Fibroblast of skin of scalp (primary cell): ENCODE results near the gene P4HA2.
"Not testable (repeated sequence)": the region's sequence is repeated elsewhere in the genome, so short reads cannot be mapped to it uniquely, and the experiment has no call there.

ENCODE experiments used
- DNase-seq: peaks from one replicate; pipeline ENCODE4 v3.0.0-alpha.2; 2013

P4HA2 gene

DNA sequence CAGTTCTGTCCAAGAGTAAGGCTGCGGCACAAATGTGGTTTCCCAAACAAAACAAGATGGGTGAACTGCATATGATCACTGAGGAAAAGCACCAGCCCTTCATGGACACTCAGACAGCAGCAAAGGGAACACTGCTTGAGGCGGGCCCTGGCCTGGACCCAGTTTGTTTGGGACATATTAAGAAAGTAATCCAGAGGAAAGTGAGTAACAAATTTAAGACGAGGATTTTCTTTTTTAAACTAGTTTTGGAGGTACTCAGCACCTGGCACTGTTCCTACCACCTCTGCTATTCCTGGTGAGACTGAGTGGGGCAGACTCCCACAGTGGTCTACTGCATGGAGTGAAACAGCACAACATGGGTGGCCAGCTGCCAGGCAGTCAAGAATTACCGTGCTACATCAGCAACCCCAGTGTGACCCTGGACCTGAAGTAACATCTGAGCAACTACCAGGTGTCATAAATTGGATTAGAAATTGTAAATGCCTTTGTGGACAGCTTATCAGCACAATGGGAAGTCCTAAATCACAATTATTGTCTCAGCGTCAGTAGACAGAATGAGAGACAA lies 28.5 kb downstream of the P4HA2 start:
- no peak for DNase-seq

- no peak for DNase-seq
These were observed 29.1 kb downstream of the P4HA2 start for GRCh38 chr5:132198571-132198970.

- DNase-seq = no peak
These were observed 31.9 kb downstream of the P4HA2 start for GRCh38 chr5:132195727-132196126.

DNA sequence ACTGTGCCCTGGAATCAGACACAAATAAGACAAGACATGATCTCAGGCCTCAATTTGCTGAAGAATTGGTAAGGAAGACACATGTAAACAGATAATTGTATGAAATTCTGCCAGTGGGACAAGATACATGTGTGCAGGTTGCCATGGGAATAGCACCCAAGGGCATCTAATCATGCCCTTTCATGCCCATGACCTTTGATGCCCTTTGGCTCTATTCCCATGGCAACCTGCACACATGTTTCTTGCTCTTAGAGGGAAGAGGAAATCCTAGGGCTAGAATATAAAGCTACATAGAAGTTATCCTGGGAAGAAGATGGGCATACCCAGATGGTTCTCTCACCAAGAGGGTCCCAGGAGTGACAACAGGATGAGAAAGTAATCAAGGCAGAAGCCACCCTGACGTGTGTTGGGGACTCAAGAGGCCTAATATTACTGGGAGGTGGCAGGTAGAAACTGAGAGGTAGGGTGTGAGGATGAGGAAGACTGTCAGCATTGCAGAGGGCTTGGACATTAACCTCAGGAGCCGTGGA lies 34.4 kb downstream of the P4HA2 start:
- no peak for DNase-seq

- peak; percentile 76 for DNase-seq
These were observed 37.4 kb downstream of the P4HA2 start for GRCh38 chr5:132190161-132190817.

DNA sequence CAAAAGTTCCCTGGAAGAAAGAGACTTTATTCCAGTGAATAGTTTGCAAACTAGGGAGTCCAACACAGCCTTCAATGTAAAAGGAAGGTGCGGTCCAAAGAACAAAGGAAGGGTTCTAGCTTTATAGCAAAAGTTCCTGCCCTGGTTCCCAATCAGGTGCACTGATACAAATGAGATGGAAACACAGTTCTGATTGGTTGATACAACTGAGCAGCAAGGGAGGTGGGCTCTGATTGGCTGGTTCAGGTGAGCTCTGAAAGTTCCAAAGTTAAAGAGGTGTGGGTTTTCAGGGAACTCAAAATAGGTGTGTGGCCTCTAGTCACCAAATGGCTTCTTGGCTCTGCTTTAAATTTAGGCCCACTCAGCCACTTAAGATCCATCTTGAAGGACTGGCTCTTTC lies 43.1 kb downstream of the P4HA2 start:
- DNase-seq = no peak

GRCh38 chr5:132183723-132184122 lies 43.9 kb downstream of the P4HA2 start:
- peak; percentile 27 for DNase-seq

DNA sequence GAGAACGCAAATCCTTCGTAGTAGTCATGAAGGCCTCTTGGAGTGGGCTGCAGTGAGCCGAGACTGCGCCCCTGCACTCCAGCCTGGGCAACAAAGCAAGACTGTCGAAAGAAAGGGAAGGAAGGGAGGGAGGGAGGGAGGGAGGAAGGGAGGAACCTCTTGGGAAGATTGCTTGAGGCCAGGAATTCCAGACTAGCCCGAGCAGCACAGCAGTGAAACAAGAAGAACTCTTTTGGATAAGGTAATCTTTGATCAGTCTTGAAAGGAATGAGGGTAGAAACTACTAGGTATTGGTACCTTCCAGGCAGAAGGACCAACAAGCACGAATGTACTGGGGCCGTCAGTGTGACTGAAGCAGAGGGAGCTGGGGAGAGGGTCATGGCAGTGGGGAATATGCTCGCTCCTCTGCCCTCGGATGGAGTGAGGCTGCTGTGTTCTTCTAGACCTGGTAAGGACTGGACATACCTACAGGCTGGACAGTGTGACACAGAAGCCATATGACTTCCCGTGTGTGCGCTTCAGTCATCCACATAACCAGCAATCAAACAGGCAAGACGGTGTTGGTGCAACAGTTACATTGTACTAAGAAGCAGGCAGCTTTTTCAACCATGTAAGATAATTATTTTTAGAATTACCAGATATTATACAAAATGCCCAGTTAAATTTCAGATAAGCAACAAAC lies 45.2 kb downstream of the P4HA2 start:
- no peak for DNase-seq

- no peak for DNase-seq
These were observed 46.5 kb downstream of the P4HA2 start for GRCh38 chr5:132181011-132181629.

- DNase-seq = peak; percentile 73
These were observed 47.4 kb downstream of the P4HA2 start for GRCh38 chr5:132180134-132180745.

DNA sequence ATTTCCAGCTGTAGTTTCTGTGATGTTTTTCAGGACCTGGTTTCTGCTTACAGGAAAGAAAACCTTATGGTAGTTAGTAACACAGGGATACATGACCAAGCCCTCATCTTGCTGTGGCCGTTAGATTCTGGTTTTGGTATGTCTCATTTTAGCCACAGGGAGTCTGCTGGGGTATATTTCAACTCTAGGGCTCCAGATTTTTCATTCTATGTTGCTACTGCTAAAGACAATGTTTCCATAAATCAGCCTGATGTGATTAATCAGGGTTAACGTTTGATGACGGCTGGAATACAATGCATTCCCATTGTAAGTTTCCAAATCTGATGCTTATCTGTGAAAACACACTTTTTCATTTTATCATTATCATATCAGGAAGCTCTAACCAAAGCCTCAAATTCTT lies 48.2 kb downstream of the P4HA2 start:
- peak; percentile 15 for DNase-seq

DNA sequence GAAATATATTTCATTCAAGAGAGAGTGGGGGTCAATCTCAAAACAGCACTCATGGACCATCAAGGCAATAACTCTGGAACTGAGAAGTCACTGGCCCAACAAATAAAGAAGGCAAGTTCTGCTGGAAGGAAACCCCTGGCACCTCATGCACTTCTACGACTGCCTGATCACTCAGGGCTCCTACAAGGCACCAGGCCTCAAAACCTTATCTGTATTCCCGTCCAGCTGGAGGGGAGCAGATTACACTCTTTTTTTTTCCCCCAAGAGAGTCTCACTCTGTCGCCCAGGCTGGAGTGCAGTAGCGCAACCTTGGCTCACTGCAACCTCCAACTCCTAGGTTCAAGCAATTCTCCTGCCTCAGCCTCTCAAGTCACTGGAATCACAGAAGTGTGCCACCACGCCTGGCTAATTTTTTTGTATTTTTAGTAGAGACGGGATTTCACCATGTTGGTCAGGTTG lies 49.9 kb downstream of the P4HA2 start:
- no peak for DNase-seq

- no peak for DNase-seq
These were observed 50.7 kb downstream of the P4HA2 start for GRCh38 chr5:132176987-132177386.

DNA sequence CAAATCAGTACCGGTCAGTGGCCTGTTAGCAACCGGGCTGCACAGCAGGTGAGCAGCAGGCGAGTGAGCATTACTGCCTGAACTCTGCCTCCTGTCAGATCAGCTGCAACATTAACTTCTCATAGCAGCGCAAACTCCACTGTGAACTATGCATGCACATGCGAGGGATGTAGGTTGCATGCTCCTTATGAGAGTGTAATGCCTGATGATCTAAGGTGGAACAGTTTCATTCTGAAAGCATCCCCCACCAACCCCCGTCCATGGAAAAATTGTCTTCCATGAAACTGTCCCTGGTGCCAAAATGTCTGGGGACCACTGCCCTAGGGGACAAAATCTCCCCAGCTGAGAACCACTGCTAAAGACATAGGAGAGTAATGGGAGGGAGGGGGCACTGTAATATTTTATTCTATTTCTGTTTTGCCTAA lies 51.1 kb downstream of the P4HA2 start:
- DNase-seq = no peak

- no peak for DNase-seq
These were observed 64.7 kb downstream of the P4HA2 start for GRCh38 chr5:132162945-132163344.

- DNase-seq = not testable (repeated sequence)
These were observed 65.9 kb downstream of the P4HA2 start for GRCh38 chr5:132161574-132162326.

DNA sequence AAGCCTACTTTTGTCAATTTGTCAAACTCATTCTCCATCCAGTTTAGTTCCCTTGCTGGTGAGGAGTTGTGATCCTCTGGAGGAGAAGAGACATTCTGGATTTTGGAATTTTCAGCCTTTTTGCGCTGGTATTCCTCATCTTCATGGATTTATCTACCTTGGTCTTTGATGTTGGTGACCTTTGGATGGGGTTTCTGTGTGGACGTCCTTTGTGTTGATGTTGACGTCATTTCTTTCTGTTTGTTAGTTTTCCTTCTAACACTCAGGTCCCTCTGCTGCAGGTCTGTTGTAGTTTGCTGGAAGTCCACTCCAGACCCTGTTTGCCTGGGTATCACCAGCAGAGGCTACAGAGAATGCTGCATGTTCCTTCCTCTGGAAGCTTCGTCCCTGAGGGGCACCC lies 71.2 kb downstream of the P4HA2 start:
- no peak for DNase-seq

DNA sequence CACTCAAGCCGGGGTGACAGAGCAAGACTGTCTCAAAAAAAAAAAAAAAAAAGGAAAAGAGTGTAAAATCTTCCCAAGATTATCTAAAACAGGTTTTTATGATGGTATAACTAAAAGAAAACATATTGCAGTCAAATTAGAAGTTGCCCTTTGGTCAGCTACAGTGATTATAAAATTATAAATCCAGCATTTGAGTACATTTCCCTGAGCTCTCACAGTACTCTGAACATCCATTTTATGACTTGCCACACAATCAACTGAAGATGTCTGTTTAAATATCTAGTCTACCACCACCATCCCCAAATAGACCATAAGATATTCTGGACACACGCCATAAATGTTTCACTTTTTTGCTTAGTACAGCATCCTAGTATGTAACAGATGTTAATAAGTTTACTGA lies 77.1 kb downstream of the P4HA2 start:
- DNase-seq = no peak

GRCh38 chr5:132147663-132148062 lies 80.0 kb downstream of the P4HA2 start:
- no peak for DNase-seq

DNA sequence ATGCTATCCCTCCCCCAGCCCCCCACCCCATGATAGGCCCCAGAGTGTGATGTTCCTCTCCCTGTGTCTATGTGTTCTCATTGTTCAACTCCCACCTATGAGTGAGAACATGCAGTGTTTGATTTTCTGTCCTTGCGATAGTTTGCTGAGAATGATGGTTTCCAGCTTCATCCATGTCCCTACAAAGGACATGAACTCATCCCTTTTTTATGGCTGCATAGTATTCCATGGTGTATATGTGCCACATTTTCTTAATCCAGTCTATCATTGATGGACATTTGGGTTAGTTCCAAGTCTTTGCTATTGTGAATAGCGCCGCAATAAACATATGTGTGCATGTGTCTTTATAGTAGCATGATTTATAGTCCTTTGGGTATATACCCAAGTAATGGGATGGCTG lies 82.3 kb downstream of the P4HA2 start:
- DNase-seq = not testable (repeated sequence)

GRCh38 chr5:132143148-132143547 lies 84.5 kb downstream of the P4HA2 start:
- DNase-seq = no peak

DNA sequence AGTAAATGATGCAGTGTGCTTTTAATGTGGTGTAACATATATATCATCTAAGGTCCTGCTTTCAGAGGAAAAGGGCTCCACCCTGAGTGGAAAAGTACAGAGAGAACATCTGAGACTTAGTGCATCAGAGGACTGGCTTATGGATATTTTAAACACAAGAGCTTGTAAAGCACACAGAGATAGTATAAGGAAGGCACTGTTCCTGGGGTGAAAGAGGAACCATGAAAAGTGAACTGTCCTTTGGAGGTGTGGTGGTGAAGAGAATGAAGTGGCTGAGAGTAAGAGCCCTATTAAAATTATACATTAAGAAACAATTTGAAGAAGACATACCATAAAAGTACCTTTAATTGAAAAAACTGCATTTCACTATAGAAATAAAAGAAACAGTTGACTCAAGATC lies 85.2 kb downstream of the P4HA2 start:
- no peak for DNase-seq
